KBM-7 (cell line): ENCODE measurements around the gene CCBE1.

Source experiments
- DNase-seq: peaks from one replicate; pipeline ENCODE4 v3.0.0-alpha.2; 2015
- in situ Hi-C: fragments of 300-500 bp; cut with MboI; formaldehyde crosslinking; loops from 2 replicates; pipeline ENCODE4 v1.14.3; 2020; ENCODE audit warnings: low sequenced_read_pairs, low pct_unique_long_range_greater_than_20kb, mixed read lengths

The CCBE1 gene

DNA sequence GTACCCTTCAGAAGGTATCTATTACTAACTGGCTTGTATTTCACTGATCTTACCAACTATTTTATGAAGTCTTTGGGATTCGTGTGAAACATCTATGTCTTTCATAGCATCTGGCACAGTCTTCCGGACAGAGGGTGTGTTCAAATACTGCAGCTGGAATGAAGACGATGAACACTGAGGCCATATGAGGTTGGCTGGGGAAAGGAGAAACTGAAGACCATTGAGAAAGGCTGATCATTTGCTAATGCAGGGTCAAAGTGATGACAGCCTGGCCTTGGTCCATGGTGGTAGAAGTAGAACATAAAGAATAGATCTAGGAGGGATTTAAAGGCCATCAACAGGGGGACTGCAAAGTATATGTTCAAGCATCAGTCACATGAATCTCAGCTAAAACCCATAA, 132.7 kb downstream of the CCBE1 start:
- in situ Hi-C loops = no loop called here
- no peak for DNase-seq

DNA sequence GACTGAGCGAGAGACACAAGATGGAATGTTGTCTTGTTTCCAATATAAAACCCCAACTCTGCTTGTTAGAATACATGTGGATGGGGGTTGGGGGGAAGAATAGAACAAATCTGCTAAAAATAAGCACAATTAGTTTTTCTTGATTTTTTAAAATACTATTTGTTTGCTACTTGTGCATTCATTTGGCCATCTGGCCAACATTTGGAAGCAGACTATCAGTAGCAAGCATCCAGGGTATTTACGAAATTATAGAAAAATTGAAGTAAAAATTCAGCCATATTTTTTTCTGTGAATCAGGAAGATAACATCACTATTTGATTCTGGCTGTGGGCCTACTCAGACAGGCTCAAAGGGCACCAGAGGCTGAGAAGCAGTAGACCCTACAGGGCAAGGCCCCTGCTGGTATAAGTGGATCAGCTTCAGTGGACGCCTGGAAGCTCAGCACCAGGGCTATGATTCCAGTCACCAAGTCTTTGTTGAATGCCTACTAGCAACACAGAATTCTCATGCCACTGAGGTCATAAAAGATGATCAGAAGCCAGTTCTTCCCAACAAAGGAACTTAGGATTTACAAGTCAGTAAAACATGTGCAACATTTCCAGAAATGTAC, 133.9 kb downstream of the CCBE1 start:
- DNase-seq = no peak
- in situ Hi-C loops = no loop called here

- in situ Hi-C loops = no loop called here
- no peak for DNase-seq
These were observed 134.5 kb downstream of the CCBE1 start for GRCh38 chr18:59562751-59563150.

- in situ Hi-C loops = no loop called here
- DNase-seq = no peak
These were observed 135.6 kb downstream of the CCBE1 start for GRCh38 chr18:59561612-59562011.

DNA sequence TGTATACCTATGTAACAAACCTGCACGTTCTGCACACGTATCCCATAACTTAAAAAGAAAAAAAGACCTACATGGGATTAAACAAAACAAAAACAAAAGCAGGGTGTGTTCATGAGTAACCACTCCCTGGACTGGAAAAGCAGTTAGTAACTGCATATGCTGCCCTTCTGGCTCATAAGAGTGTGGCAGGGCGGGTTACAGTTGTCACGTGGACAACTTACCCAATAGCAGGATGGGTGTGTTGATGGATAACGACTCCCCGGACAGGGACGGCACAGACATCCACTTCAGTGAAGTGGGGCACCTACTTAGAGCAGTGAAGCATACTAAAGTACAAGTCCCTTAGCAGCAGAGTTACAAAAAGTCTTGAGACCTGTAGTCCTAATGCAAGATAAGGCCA, 136.7 kb downstream of the CCBE1 start:
- in situ Hi-C loops = no loop called here
- DNase-seq = no peak

- in situ Hi-C loops = no loop called here
- no peak for DNase-seq
These were observed 137.7 kb downstream of the CCBE1 start for GRCh38 chr18:59559528-59559927.

DNA sequence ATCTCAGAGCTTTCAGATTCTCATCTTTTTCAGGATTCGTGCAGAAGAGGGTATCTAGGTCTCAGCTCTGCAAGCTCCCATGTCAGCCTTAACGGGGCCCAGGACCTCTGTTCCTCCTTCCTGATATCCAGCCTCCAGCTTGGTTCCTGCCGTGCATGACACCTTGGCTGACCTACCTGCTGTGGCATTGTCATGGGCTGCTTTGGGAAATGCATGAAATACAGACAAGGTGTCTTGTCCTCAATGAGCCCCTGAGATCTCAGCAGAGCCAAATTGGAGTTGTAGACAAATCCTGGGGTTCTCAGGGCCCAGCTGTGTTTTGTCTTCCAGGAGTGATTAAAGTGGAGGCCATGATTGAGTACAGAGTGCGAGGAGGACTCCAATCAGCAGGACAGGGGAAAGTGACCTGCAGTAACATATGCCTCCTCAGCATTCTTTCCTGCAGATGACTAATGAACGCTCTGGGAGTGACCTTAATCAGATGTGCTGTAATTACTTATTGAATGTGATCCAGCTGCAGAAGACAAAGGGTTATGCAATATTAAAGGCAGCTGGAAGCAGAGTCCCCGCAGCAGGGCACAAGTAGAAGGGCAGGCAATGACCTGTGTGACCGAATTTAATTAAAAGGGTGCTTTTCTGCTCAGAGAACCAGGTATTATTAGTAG, 141.1 kb downstream of the CCBE1 start:
- no peak for DNase-seq
- in situ Hi-C loops = no loop called here

GRCh38 chr18:59554796-59555335, 142.4 kb downstream of the CCBE1 start:
- no peak for DNase-seq
- in situ Hi-C loops = no loop called here

GRCh38 chr18:59553273-59553870, 143.9 kb downstream of the CCBE1 start:
- in situ Hi-C loops = no loop called here
- DNase-seq = no peak

DNA sequence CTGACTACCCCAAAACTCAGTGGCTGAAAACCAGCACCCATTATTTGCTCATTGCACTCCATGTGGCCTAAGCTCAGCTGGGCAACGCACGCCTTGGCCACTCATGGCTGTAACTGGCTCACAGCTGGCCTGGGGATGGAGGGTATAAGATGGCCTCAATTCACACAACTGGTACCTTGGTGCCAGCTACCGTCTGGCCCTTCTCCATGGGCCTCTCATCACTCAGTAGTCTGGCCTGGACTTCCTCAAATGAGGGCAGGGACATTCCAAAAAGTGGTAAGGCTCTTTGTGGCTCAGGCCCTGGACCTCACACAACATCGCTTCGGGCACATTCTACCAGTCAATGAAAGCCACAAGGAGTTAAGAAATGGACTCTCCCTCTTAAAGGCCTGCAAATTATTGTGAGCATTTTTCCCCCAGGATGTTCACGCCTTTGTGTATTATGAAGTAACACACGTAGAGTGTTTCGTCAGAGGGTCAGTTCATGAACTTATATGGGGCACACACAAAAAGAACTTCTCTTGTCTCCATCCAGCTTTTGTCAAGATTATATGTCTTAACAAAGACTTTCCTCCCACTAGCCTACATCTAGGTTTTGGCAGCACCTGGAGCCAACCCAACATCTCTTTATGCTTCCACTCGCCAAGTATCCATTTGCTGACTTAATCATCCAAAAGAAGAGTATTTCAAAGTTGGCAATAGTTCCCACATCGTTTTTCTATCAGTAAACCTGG, 145.2 kb downstream of the CCBE1 start:
- in situ Hi-C loops = no loop called here
- DNase-seq = no peak

GRCh38 chr18:59550174-59550516, 147.1 kb downstream of the CCBE1 start:
- in situ Hi-C loops = no loop called here
- DNase-seq = no peak

GRCh38 chr18:59549503-59550173, 147.6 kb downstream of the CCBE1 start:
- in situ Hi-C loops = no loop called here
- no peak for DNase-seq

DNA sequence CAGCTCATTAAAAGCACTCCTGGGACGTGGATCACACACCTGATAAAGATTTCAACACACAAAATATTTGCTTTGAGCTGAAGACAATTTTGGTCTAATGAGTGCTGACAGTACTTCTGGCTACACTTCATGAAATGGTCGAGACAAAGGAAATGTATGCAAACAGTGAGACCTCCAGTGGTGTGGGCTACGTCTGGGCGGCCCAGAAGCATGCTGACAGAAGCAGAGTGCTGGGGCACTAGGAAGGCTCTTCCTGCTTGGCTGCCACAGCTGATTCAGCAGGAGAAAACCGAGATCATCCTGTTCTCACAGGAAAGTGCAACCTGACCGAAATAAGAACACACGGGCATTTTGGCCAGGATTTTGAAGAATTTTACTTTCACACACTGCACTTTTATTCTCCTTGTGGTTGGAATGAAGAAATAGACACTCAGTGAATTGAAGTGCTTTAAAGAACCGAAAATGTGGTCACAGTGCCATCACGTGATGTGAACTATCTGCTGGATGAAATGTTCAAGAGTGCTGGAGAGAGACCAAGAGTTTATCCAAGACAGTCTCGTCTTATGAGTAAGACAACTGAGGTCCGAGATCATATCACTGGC, 149.5 kb downstream of the CCBE1 start:
- no peak for DNase-seq
- in situ Hi-C loops = no loop called here

- in situ Hi-C loops = no loop called here
- no peak for DNase-seq
These were observed 151.0 kb downstream of the CCBE1 start for GRCh38 chr18:59546188-59546587.

- in situ Hi-C loops = no loop called here
These were observed 156.4 kb downstream of the CCBE1 start for GRCh38 chr18:59540780-59541179.

DNA sequence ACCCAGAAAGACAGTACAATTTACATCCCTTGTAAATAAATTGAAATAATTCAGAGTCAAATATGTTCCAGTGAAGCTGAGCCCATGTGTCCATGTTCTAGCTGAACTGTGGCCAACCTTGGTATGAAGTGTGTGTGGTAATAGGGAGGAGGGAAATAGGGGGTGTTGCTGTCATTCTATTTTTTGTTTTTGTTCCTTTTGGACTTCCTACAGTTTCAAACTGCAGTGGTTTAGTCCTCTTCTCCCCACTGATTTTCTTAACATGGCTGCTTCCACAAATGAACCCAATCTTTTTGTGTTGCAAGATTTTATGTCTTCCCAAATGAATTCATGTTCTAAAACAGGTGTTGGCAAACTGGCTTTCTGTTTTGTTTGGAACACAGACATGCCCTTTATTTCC, 156.9 kb downstream of the CCBE1 start:
- in situ Hi-C loops = no loop called here
- no peak for DNase-seq

More at GRCh38 chr18:59540780-59541179, 156.4 kb downstream of the CCBE1 start:
- DNase-seq = no peak

- no peak for DNase-seq
- in situ Hi-C loops = no loop called here
These were observed 158.1 kb downstream of the CCBE1 start for GRCh38 chr18:59539108-59539507.

DNA sequence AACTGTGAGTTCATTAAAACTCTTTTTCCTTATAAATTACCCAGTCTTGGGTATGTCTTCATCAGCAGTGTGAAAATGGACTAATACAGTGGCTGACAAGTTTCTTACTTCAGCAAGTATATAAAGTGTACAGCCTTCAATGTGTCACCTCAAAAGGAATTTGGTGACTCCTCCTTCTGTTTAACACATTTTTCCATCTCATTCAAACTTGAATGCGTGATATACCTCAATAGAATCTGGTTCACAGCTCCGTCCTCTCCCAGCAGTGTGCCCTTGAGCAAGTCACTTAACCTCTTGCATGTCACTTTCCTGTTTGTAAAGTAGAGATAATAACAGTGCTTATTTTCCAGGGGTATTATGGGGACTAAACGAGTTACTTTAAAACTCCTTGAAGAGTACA, 159.6 kb downstream of the CCBE1 start:
- in situ Hi-C loops = no loop called here

DNA sequence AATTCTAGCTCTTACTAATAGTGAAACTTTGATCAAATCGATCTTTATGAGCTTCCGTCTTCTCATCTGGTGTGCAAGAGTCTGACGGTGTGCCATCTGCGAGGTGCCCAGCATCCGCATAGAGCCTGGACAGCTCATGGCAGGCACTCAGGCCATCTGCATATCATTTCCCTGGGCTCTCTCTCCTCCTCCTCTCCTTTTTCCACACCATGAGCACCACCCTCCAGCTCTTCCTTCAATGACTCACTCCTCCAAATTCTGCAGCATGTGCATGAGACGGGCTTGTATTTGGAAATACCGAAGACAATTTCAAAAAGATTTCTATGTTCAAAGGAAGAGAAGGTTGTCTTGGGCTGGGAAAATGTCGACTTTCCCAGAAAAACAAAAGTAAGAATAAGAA, 161.1 kb downstream of the CCBE1 start:
- in situ Hi-C loops = no loop called here
- DNase-seq = no peak

More for the DNA sequence above, 159.6 kb downstream of the CCBE1 start:
- no peak for DNase-seq
